Ovary (tissue), 9 donors: ENCODE data around the gene PIH1D1. TPM values are rescaled to one million over a fixed set of nuclear protein-coding genes. Genes with fewer than 3 reads are reported as not detected.

Experiments used
- DNase-seq, 5 donors: peaks; one replicate each; pipeline ENCODE4 v3.0.0-alpha.2; 2019 to 2020
- H3K27ac ChIP-seq, 2 donors: fragments of 200-600 bp; one replicate each; pipeline versions ENCODE4 v1.5.1 to v1.8.0; 2019 to 2022
- H3K27me3 ChIP-seq: fragments of 200-600 bp; one replicate; pipeline ENCODE4 v1.8.0; 2022
- H3K36me3 ChIP-seq: fragments of 200-600 bp; sonication (generic); one replicate; pipeline ENCODE4 v1.5.1; 2019
- H3K4me1 ChIP-seq: one replicate; pipeline ENCODE4 v1.8.1; 2013; ENCODE audit warnings: mild to moderate bottlenecking, moderate library complexity; ENCODE audit not compliant: insufficient read depth
- H3K4me3 ChIP-seq: fragments of 200-600 bp; sonication (generic); one replicate; pipeline ENCODE4 v1.5.1; 2017
- H3K9me3 ChIP-seq, 2 donors: fragments of 200-600 bp in 1 of 2; sonication (generic) in 1 of 2; one replicate each; pipeline versions ENCODE4 v1.5.1 to v1.8.1; 2013 to 2019; ENCODE audit warnings: mild to moderate bottlenecking in 1 of 2, moderate library complexity in 1 of 2
- EP300 ChIP-seq: sonication (generic); formaldehyde crosslinking; IDR thresholded peaks from one replicate; pipeline ENCODE4 v1.6.1; 2017; ENCODE audit warnings: antibody characterized with exemption
- POLR2A ChIP-seq: fragments of 450-650 bp; IDR thresholded peaks from one replicate; pipeline ENCODE4 v1.6.1; 2017; ENCODE audit warnings: antibody characterized with exemption, mild to moderate bottlenecking, moderate library complexity
- WGBS, 3 donors: extraction: QIAGEN DNeasy Blood & Tissue Kit in 1 of 3; methylation state at CpG; one replicate each; pipeline versions ENCODE4 v1.1.5 to v1.1.7; 2013 to 2017; 5-methylcytosine and 5-hydroxymethylcytosine counted together
- intact Hi-C, 4 donors: fragments of 100-400 bp; cut with DNase I; formaldehyde crosslinking; loops; one replicate each; pipeline versions ENCODE4 v1.11.0 to v1.15.1; 2022 to 2023
- polyA plus RNA-seq, 2 donors: library from polyadenylated mRNA; stranded (reverse); fragments of 200-250 nt in 1 of 2; fragments of 350-450 nt in 1 of 2; fragmentation: Illumina TruSeq in 1 of 2; extraction: RNeasy Lipid Tissue Mini Kit (QIAGEN cat#74804) in 1 of 2; gene quantifications; one replicate each; pipeline ENCODE4 v1.2.3, GENCODE V29; 2013 to 2014
- total RNA-seq, 7 donors: library from RNA; depleted of rRNA in 2 of 7; stranded (reverse); fragments of >200 nt in 2 of 7; fragmentation: NEBNext Ultra II Directional in 3 of 7; extraction: Animal tissue kit (Norgen Biotek cat#: 25700) in 3 of 7; gene quantifications; one replicate each; pipeline versions ENCODE4 v1.1.0 to v1.2.4, GENCODE V29; 2016 to 2023
- TF ChIP-seq, protein P1 (sequence below), 3 donors: fragments of 450-650 bp in 2 of 3; fragments of 200-600 bp in 1 of 3; IDR thresholded peaks; one replicate each; pipeline versions ENCODE4 v1.5.1 to v1.8.0; 2016 to 2022; ENCODE audit warnings: antibody characterized with exemption in 3 of 3, mild to moderate bottlenecking in 1 of 3
- donor health status: DM: no; HTN: no; CAD: no; lungs with moderate emphysema.
- donor health status: DM: no; HTN: no; CAD: no.
- donor health status: Bipolar disorder and iron deficiency.
- donor health status: DM: yes; HTN: yes; CAD: no.
- donor health status: DM: no; HTN: no; CAD: no.
- donor health status: DM: yes; HTN: yes; CAD: no.

The PIH1D1 gene
- total and polyA plus RNA-seq, 9 donors = 28.6 to 69.4 (median 58.5) TPM

DNA sequence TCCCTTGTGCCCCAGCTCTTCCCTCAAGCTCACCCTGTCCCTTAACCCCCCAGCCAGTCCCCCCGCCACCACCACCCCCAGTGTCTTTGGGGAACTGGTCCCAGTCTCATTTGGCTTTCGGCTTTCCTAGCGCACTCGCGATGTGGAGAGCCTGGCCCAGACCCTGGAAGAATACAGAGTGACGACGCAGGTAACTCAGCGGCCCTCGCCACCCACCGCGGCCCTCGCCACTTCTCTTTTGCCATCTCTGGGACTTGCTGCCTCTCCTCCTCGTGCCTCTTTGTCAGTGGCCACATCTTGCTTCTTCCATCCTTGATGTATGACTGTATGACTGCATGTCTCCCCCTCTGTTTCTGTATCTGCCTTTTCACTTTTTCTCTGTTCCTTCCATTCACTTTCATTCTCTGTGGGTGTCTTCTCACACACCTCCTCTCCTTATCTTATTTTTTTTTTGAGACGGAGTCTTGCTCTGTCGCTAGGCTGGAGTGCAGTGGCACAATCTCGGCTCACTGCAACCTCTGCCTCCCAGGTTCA lies 44.1 kb downstream of the PIH1D1 start:
- intact Hi-C loops = no loop called here
- TF ChIP-seq EP300 = no peak
- TF ChIP-seq, protein P1, sequence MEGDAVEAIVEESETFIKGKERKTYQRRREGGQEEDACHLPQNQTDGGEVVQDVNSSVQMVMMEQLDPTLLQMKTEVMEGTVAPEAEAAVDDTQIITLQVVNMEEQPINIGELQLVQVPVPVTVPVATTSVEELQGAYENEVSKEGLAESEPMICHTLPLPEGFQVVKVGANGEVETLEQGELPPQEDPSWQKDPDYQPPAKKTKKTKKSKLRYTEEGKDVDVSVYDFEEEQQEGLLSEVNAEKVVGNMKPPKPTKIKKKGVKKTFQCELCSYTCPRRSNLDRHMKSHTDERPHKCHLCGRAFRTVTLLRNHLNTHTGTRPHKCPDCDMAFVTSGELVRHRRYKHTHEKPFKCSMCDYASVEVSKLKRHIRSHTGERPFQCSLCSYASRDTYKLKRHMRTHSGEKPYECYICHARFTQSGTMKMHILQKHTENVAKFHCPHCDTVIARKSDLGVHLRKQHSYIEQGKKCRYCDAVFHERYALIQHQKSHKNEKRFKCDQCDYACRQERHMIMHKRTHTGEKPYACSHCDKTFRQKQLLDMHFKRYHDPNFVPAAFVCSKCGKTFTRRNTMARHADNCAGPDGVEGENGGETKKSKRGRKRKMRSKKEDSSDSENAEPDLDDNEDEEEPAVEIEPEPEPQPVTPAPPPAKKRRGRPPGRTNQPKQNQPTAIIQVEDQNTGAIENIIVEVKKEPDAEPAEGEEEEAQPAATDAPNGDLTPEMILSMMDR (IDR thresholded peaks at IDR 0.05) = no peak
- no peak for TF ChIP-seq POLR2A
- Histone ChIP-seq H3K4me1 (no peaks in the 10 kb centered on the region), H3K27me3 (no peaks in the 10 kb centered on the region), H3K36me3 (no peaks in the 10 kb centered on the region), H3K4me3 (no peak overlapping the region), H3K9me3 (no peaks in the 10 kb centered on the region), H3K27ac (no peak overlapping the region)
- no peak for DNase-seq
- WGBS, 3 donors = 83 to 85% (median 84%) methylated on average over 16 of the region's 16 CpGs

DNA sequence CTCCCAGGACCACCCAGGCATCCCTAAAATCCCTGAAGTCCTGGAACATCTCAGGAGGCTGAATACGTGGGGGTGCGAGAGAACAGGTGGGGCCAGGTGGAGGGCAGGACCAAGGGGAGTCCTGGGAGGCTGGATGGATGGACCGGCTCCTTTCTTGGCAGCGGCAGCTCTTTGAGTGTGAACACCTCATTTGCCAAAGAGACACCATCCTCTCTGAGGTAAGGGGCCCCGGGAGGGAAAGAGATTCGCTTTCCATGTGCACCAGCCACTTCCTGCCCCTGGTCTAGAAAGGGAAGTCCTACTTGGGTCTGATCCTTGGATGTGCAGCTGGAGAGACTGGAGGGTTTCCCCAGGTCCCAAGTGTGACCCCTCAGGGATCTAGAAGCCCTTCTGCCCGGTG lies 44.5 kb downstream of the PIH1D1 start:
- 64 to 74% (median 68%) methylated on average over 7 of the region's 7 CpGs for WGBS, 3 donors
- Histone ChIP-seq H3K27me3 (no peaks in the 10 kb centered on the region), H3K4me3 (no peak overlapping the region), H3K36me3 (no peaks in the 10 kb centered on the region), H3K9me3 (no peaks in the 10 kb centered on the region), H3K27ac (no peak overlapping the region), H3K4me1 (no peaks in the 10 kb centered on the region)
- DNase-seq = no peak
- TF ChIP-seq, protein P1 (IDR thresholded peaks at IDR 0.05) = no peak
- TF ChIP-seq EP300 (no peak), POLR2A (no peak)
- intact Hi-C loops = no loop called here

DNA sequence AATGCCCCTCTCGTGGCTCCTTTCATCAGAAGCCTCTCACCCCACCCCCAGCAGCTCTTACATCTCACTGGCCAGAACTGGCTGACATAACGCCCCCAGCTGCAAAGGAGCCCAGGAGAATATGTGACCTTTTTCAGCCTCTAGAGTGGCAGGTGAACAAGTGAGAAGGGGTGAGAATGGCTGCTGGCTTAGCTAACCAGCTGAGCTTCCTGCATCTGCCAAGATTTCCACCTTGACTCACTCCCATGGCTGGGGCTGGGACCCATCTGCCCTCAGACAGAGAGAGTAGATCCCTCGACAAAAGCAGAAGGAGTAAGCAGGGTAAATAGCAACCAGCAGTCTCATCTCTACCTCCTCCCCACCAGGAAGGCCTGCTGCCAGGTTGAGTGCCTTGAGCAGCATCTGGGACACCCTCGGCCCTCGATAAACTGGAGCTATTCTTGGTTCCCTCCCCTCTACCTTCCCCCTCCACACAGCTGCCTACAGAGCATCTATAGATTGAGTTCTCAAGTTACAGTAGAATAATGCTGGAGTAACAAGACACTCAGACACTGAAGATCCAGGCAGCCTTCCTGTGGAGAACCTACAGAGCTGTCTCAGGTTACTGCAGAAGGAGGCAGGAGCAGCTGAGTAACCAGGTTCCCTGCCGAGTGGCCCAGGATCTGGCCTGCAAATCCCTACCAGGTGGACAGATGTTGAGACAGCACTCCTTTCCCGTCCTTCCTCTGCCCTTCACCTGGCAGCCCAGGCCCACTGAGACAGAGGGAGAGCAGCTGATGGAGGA lies 48.0 kb downstream of the PIH1D1 start:
- H3K27me3 ChIP-seq = no peaks in the 10 kb centered on the region
- no peaks in the 10 kb centered on the region for H3K36me3 ChIP-seq
- no peak overlapping the region for H3K27ac ChIP-seq
- no peak for TF ChIP-seq EP300
- TF ChIP-seq, protein P1 (IDR thresholded peaks at IDR 0.05) = no peak
- TF ChIP-seq POLR2A = no peak
- H3K4me3 ChIP-seq = no peak overlapping the region
- H3K9me3 ChIP-seq = no peaks in the 10 kb centered on the region
- WGBS, 3 donors = 42 to 51% (median 47%) methylated on average over 7 of the region's 7 CpGs
- intact Hi-C loops = no loop called here
- no peaks in the 10 kb centered on the region for H3K4me1 ChIP-seq
- no peak for DNase-seq

DNA sequence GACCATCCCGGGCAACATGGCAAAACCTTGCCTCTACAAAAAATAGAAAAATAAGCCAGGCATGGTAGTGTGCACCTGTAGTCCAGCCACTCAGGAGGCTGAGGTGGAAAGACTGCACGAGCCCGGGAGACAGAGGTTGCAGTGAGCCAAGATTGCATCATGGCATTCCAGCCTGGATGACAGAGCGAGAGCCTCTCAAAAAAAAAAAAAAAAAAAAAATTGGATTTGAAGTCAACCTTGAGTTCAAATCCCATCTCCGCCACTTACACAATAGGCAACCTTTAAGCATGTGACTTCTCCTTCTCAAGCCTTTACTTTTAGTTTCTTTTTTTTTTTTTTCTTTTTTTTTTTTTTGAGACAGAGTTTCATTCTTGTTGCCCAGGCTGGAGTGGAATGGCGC lies 51.6 kb downstream of the PIH1D1 start:
- 76 to 88% (median 85%) methylated on average over 6 of the region's 6 CpGs for WGBS, 3 donors
- no peak for DNase-seq

More for the DNA sequence above, 51.6 kb downstream of the PIH1D1 start:
- intact Hi-C loops = no loop called here
- Histone ChIP-seq H3K27ac (no peak overlapping the region), H3K4me1 (no peaks in the 10 kb centered on the region), H3K9me3 (no peaks in the 10 kb centered on the region), H3K27me3 (no peaks in the 10 kb centered on the region), H3K4me3 (no peak overlapping the region), H3K36me3 (no peaks in the 10 kb centered on the region)
- TF ChIP-seq, protein P1 (IDR thresholded peaks at IDR 0.05) = no peak
- TF ChIP-seq POLR2A (no peak), EP300 (no peak)
